D721Med (cell line): ENCODE measurements around the gene U2AF1L4.

Experiments used
- DNase-seq: peaks from one replicate; pipeline ENCODE4 v3.0.0; 2011; ENCODE audit warnings: low spot score; ENCODE audit not compliant: insufficient read length
- FAIRE-seq: peaks from 2 replicates; lab custom pipeline; 2011; peaks lifted over from hg19 to GRCh38; lab: Jason Lieb, UNC
- CTCF ChIP-seq: IDR thresholded peaks from 2 replicates; pipeline ENCODE4 v1.5.1; 2012; ENCODE audit warnings: mild to moderate bottlenecking, control low read depth; ENCODE audit not compliant: insufficient read depth; ENCODE audit errors: missing control alignments

U2AF1L4 gene

GRCh38 chr19:35784503-35785338 lies 39.5 kb upstream of the U2AF1L4 start:
- FAIRE-seq (no peak), DNase-seq (no peak)
- no peak for TF ChIP-seq CTCF

- no peak for FAIRE-seq
- no peak for TF ChIP-seq CTCF
- no peak for DNase-seq
These were observed 38.5 kb upstream of the U2AF1L4 start for GRCh38 chr19:35783469-35784434.

GRCh38 chr19:35782589-35782988 lies 37.4 kb upstream of the U2AF1L4 start:
- TF ChIP-seq CTCF: no peak
- FAIRE-seq (no peak), DNase-seq (no peak)

- FAIRE-seq (no peak), DNase-seq (no peak)
- TF ChIP-seq CTCF: no peak
These were observed 36.4 kb upstream of the U2AF1L4 start for GRCh38 chr19:35781650-35782049.

- TF ChIP-seq CTCF: no peak
- FAIRE-seq (no peak), DNase-seq (no peak)
These were observed 35.5 kb upstream of the U2AF1L4 start for GRCh38 chr19:35780717-35781116.

- TF ChIP-seq CTCF: no peak
- FAIRE-seq (no peak), DNase-seq (no peak)
These were observed 34.8 kb upstream of the U2AF1L4 start for GRCh38 chr19:35780058-35780457.

GRCh38 chr19:35779033-35779432 lies 33.8 kb upstream of the U2AF1L4 start:
- FAIRE-seq (no peak), DNase-seq (no peak)
- no peak for TF ChIP-seq CTCF
